Measurements from ENCODE around the gene SLC2A13. TPM values are rescaled to one million over a fixed set of nuclear protein-coding genes. Genes with fewer than 3 reads are reported as not detected.

Gene SLC2A13
- total and polyA plus RNA-seq, 2 donors (not counting 1 experiment from before 2014, with no cell fraction given) = 5.4 to 10.2 TPM

- H3K4me2 ChIP-seq (ENCODE audit: extremely low read depth, insufficient read depth, low read length) = no peak overlapping the region
- H3K79me2 ChIP-seq (ENCODE audit: control insufficient read depth, insufficient read depth, low read length) = no peaks in the 10 kb centered on the region
- H3K9ac ChIP-seq (ENCODE audit: insufficient read depth, low read length) = no peak overlapping the region
- no peaks in the 10 kb centered on the region for H3K27me3 ChIP-seq (ENCODE audit: control insufficient read depth, insufficient read depth, low read length)
- H3K9me3 ChIP-seq (ENCODE audit: control insufficient read depth, insufficient read depth, low read depth, low read length) = no peaks in the 10 kb centered on the region
- H3K4me3 ChIP-seq (replicated peaks in 1 of 4; ENCODE audit: control extremely low read depth in 1 of 4, insufficient read depth in 1 of 4, low read depth in 3 of 4, low read length in 4 of 4) = no peak overlapping the region
- H3K36me3 ChIP-seq (ENCODE audit: control insufficient read depth, insufficient read depth, low read length) = no peaks in the 10 kb centered on the region
- H3K4me1 ChIP-seq (ENCODE audit: control insufficient read depth, extremely low read depth, insufficient read depth, low read length) = no peaks in the 10 kb centered on the region
- no peak overlapping the region for H3K27ac ChIP-seq (ENCODE audit: insufficient read depth, low read length)
- TF ChIP-seq EZH2 (IDR thresholded peaks at IDR 0.05; ENCODE audit: low read length, missing control alignments) = no peak
- no peak for DNase-seq (ENCODE audit: low read depth in 2 of 2)
- no peak overlapping the region for H2AFZ ChIP-seq (ENCODE audit: low read length)
- no peaks in the 10 kb centered on the region for H4K20me1 ChIP-seq (ENCODE audit: control insufficient read depth, extremely low read depth, insufficient read depth, low read length)
These were observed 190.6 kb downstream of the SLC2A13 start for GRCh38 chr12:39915249-39915648.

DNA sequence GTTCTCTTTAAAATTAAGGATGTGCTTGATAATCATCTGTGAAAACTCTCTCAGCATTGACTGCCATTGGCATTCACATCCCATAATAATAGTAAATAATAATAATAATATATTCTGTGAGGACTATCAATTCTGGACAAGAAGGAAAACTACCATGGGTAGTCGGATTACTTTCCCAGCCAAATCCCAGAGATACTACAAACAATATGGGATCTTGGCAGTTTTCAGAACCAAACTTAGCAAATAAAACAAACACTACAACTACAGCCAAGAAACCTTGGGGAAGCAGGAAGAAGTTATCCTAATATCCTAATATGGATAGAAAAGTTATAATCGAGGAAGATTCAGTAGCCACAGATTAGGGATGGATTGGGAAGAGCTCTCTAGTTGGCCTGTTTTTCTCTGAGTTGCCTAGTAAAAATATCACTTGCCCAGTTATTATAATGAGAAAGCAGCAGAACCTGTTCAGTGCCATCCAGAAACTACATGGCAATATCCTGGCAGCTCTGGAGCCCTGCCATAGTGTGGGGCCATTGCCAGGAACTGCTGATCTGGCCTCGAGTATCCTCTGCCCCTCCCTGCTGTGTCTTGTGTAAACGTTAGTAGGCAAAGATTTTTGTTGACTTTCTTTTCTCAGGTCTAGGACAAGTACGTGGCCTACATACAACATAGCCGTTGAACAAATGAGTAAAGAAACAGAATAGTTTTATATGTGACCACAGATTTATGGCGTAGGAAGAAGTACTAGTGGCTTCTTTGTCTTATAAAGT lies 193.5 kb downstream of the SLC2A13 start:
- H3K9me3 ChIP-seq (ENCODE audit: control insufficient read depth, insufficient read depth, low read depth, low read length) = no peaks in the 10 kb centered on the region
- no peak overlapping the region for H2AFZ ChIP-seq (ENCODE audit: low read length)
- no peak for DNase-seq (ENCODE audit: low read depth in 2 of 2)
- H3K4me1 ChIP-seq (ENCODE audit: control insufficient read depth, extremely low read depth, insufficient read depth, low read length) = no peaks in the 10 kb centered on the region
- no peak overlapping the region for H3K9ac ChIP-seq (ENCODE audit: insufficient read depth, low read length)
- H4K20me1 ChIP-seq (ENCODE audit: control insufficient read depth, extremely low read depth, insufficient read depth, low read length) = no peaks in the 10 kb centered on the region
- TF ChIP-seq EZH2 (IDR thresholded peaks at IDR 0.05; ENCODE audit: low read length, missing control alignments) = no peak
- TF ChIP-seq, protein P1, sequence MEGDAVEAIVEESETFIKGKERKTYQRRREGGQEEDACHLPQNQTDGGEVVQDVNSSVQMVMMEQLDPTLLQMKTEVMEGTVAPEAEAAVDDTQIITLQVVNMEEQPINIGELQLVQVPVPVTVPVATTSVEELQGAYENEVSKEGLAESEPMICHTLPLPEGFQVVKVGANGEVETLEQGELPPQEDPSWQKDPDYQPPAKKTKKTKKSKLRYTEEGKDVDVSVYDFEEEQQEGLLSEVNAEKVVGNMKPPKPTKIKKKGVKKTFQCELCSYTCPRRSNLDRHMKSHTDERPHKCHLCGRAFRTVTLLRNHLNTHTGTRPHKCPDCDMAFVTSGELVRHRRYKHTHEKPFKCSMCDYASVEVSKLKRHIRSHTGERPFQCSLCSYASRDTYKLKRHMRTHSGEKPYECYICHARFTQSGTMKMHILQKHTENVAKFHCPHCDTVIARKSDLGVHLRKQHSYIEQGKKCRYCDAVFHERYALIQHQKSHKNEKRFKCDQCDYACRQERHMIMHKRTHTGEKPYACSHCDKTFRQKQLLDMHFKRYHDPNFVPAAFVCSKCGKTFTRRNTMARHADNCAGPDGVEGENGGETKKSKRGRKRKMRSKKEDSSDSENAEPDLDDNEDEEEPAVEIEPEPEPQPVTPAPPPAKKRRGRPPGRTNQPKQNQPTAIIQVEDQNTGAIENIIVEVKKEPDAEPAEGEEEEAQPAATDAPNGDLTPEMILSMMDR (conservative IDR thresholded peaks at IDR 0.05 in 1 of 2, IDR thresholded peaks at IDR 0.05 in 1 of 2; ENCODE audit: low read depth in 1 of 2, low read length in 2 of 2) = no peak
- no peak overlapping the region for H3K4me2 ChIP-seq (ENCODE audit: extremely low read depth, insufficient read depth, low read length)
- no peaks in the 10 kb centered on the region for H3K79me2 ChIP-seq (ENCODE audit: control insufficient read depth, insufficient read depth, low read length)
- H3K36me3 ChIP-seq (ENCODE audit: control insufficient read depth, insufficient read depth, low read length) = no peaks in the 10 kb centered on the region
- no peaks in the 10 kb centered on the region for H3K27me3 ChIP-seq (ENCODE audit: control insufficient read depth, insufficient read depth, low read length)
- H3K4me3 ChIP-seq (replicated peaks in 1 of 4; ENCODE audit: control extremely low read depth in 1 of 4, insufficient read depth in 1 of 4, low read depth in 3 of 4, low read length in 4 of 4) = no peak overlapping the region
- H3K27ac ChIP-seq (ENCODE audit: insufficient read depth, low read length) = no peak overlapping the region

- Histone ChIP-seq H3K4me1 (ENCODE audit: control insufficient read depth, extremely low read depth, insufficient read depth, low read length) (no peaks in the 10 kb centered on the region), H4K20me1 (ENCODE audit: control insufficient read depth, extremely low read depth, insufficient read depth, low read length) (no peaks in the 10 kb centered on the region), H3K4me2 (ENCODE audit: extremely low read depth, insufficient read depth, low read length) (no peak overlapping the region), H3K9ac (ENCODE audit: insufficient read depth, low read length) (no peak overlapping the region), H3K9me3 (ENCODE audit: control insufficient read depth, insufficient read depth, low read depth, low read length) (no peaks in the 10 kb centered on the region), H3K27me3 (ENCODE audit: control insufficient read depth, insufficient read depth, low read length) (no peaks in the 10 kb centered on the region), H2AFZ (ENCODE audit: low read length) (no peak overlapping the region), H3K36me3 (ENCODE audit: control insufficient read depth, insufficient read depth, low read length) (no peaks in the 10 kb centered on the region), H3K4me3 (replicated peaks in 1 of 4; ENCODE audit: control extremely low read depth in 1 of 4, insufficient read depth in 1 of 4, low read depth in 3 of 4, low read length in 4 of 4) (no peak overlapping the region), H3K79me2 (ENCODE audit: control insufficient read depth, insufficient read depth, low read length) (no peaks in the 10 kb centered on the region), H3K27ac (ENCODE audit: insufficient read depth, low read length) (no peak overlapping the region)
- no peak for DNase-seq (ENCODE audit: low read depth in 2 of 2)
- no peak for TF ChIP-seq EZH2 (IDR thresholded peaks at IDR 0.05; ENCODE audit: low read length, missing control alignments)
- TF ChIP-seq, protein P1 (conservative IDR thresholded peaks at IDR 0.05 in 1 of 2, IDR thresholded peaks at IDR 0.05 in 1 of 2; ENCODE audit: low read depth in 1 of 2, low read length in 2 of 2) = no peak
These were observed 199.6 kb downstream of the SLC2A13 start for GRCh38 chr12:39906237-39906636.
